Muscle layer of duodenum (tissue), 2 donors: ENCODE results near the gene SAP30BP.
A peak's percentile ranks its signal among the peaks of the same experiment; 100 is the strongest.

Experiments used
- H3K27ac ChIP-seq: one replicate; pipeline ENCODE4 v1.7.0; 2013; ENCODE audit warnings: mild to moderate bottlenecking, low read length
- H3K27me3 ChIP-seq: one replicate; pipeline ENCODE4 v1.7.0; 2013; ENCODE audit warnings: low read depth, mild to moderate bottlenecking, control low read depth, low read length
- H3K36me3 ChIP-seq, 2 donors: one replicate each; pipeline ENCODE4 v1.7.0; 2013; ENCODE audit warnings: low read length in 2 of 2, control low read depth in 1 of 2, mild to moderate bottlenecking in 1 of 2; ENCODE audit not compliant: insufficient read depth in 2 of 2, control insufficient read depth in 1 of 2
- H3K4me1 ChIP-seq, 2 donors: one replicate each; pipeline ENCODE4 v1.7.0; 2013; ENCODE audit warnings: low read length in 2 of 2, mild to moderate bottlenecking in 2 of 2, control low read depth in 1 of 2, moderate library complexity in 1 of 2; ENCODE audit not compliant: insufficient read depth in 2 of 2, control insufficient read depth in 1 of 2
- H3K4me3 ChIP-seq, 2 donors: one replicate each; pipeline ENCODE4 v1.7.0; 2013; ENCODE audit warnings: low read length in 2 of 2, low read depth in 1 of 2, mild to moderate bottlenecking in 1 of 2
- H3K9me3 ChIP-seq, 2 donors: one replicate each; pipeline ENCODE4 v1.7.0; 2013; ENCODE audit warnings: low read length in 2 of 2, control low read depth in 1 of 2, mild to moderate bottlenecking in 1 of 2; ENCODE audit not compliant: control insufficient read depth in 1 of 2
- donor health status: healthy.

SAP30BP gene

GRCh38 chr17:75626496-75627038 lies 40.6 kb upstream of the SAP30BP start:
- Histone ChIP-seq H3K27ac (no peak overlapping the region), H3K27me3 (no peaks in the 10 kb centered on the region), H3K4me3 (no peak overlapping the region), H3K4me1 (no peaks in the 10 kb centered on the region), H3K36me3 (peaks cover 14 to 47% of the 10 kb centered on the region in 2 donors), H3K9me3 (no peaks in the 10 kb centered on the region)

DNA sequence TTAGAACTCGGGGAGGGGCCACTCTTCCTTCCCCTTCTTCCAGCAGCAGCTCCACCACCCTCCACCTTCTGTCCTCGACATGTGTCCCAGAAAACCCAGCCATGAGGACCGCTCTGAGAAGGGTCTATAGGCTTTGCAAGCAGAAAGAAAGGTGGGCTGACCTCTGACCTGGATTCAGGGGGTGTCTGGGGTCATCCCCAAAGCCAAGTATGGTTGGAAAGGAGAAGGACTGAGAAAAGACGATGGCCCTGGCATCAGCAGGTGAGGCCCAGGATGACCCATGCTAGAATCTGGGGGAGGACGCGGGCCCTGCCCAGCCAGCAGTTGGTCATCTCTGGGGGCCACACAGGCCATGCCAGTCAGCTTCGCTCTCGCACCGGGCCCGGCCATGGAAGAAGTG lies 40.0 kb upstream of the SAP30BP start:
- Histone ChIP-seq H3K9me3 (no peaks in the 10 kb centered on the region), H3K27me3 (no peaks in the 10 kb centered on the region), H3K27ac (no peak overlapping the region), H3K36me3 (peaks cover 14 to 41% of the 10 kb centered on the region in 2 donors), H3K4me1 (no peaks in the 10 kb centered on the region), H3K4me3 (no peak overlapping the region)

- Histone ChIP-seq H3K27me3 (no peaks in the 10 kb centered on the region), H3K4me1 (peaks cover 4 to 10% of the 10 kb centered on the region in 2 donors), H3K9me3 (no peaks in the 10 kb centered on the region), H3K27ac (no peak overlapping the region), H3K36me3 (peaks cover 14 to 41% of the 10 kb centered on the region in 2 donors), H3K4me3 (no peak overlapping the region)
Observed at GRCh38 chr17:75628425-75628824, 38.7 kb upstream of the SAP30BP start.

DNA sequence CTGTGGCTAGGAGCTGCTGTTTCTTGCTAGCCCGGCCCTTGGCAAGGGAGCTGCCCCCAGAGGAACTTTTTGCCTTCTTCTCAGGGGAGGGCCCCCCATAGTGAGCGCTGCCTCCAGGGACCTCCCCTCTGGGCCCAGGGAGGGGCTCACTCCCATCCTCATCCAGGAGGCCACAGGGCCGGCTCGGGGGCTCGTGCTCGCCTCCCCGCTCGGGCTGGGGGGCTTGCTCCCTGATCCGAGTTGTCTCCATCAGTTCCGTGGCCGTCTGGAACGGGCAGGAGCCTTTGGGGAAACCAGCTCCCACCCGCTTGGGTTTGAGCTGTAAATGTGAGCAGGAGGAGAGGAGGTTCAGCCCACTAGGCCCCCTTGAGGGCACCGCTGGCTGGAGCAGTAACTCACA lies 38.0 kb upstream of the SAP30BP start:
- no peaks in the 10 kb centered on the region for H3K27me3 ChIP-seq
- H3K36me3 ChIP-seq, result peaks cover 14 to 37% of the 10 kb centered on the region in 2 donors
- H3K4me3 ChIP-seq, result no peak overlapping the region
- peaks cover 6 to 17% of the 10 kb centered on the region in 2 donors for H3K4me1 ChIP-seq
- H3K9me3 ChIP-seq, result no peaks in the 10 kb centered on the region
- H3K27ac ChIP-seq, result no peak overlapping the region

DNA sequence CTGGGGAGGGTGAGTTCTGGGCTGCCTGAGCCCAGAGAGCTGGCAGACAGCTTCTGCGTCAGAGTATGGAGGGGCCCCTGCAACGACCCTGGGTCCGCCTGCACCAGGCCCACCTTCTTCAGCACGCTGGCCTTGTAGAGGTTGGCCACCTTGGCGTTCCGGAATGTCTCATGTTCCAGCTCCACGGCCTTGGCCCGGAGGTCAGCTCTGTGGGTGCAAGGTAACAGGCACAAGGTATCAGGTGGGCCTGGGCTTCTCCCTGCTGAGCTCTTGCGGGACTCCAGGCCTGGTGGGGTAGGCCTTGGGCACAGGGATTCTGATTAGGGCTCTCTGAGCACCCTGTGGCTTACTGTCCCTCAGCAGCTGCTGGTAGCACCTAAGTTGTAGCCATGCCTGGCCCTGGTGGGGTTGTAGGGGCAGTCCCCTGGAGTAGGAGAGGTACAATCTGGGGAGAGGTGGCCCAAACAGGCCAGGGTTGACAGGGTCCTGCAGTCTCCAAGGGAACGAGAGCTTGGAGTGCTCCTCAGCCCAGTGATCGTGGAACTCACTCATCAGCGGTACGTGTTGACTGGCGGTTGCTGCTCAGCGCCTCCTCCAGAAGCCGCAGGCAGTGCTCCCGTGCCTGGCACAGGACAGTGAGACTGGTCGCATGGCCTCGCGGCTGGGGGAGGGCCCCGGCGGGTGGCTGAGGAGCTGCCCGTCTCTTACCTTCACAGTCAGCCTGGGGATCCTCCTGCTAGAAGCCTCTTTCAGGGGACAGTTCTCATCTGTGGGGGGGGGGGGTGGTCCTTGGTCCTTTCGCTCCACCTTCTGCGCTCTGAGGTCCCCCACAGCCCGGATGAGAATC lies 36.8 kb upstream of the SAP30BP start:
- no peak overlapping the region for H3K27ac ChIP-seq
- no peak overlapping the region for H3K4me3 ChIP-seq
- peaks cover 6 to 22% of the 10 kb centered on the region in 2 donors for H3K4me1 ChIP-seq
- H3K9me3 ChIP-seq, result no peaks in the 10 kb centered on the region
- peaks cover 9 to 26% of the 10 kb centered on the region in 2 donors for H3K36me3 ChIP-seq
- H3K27me3 ChIP-seq, result no peaks in the 10 kb centered on the region

DNA sequence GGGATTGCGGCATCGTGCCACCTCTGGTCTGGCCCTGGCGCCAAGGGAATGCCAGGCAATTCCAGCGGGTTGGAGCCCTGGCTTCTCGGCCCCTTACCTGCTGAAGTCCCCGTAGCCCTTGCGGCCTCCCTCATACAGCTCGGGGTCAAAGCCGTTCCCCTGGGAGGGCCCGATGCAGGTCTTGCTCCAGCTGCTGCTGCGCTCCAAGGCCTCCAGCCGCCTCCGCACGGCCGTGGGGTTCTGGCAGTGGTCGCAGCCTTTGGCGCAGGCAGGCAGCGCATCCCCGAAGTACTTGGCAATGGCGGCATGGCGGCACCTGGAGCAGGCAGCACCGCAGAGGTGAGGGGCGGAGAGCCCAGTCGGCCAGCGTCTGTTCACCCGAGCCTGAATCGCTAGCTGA lies 35.8 kb upstream of the SAP30BP start:
- no peaks in the 10 kb centered on the region for H3K27me3 ChIP-seq

GRCh38 chr17:75632428-75632827 lies 34.7 kb upstream of the SAP30BP start:
- H3K4me3 ChIP-seq, result no peak overlapping the region
- peaks cover under 1 to 5% of the 10 kb centered on the region in 2 donors for H3K36me3 ChIP-seq
- no peaks in the 10 kb centered on the region for H3K27me3 ChIP-seq
- H3K4me1 ChIP-seq, result peaks cover 6 to 33% of the 10 kb centered on the region in 2 donors
- no peak overlapping the region for H3K27ac ChIP-seq
- no peaks in the 10 kb centered on the region for H3K9me3 ChIP-seq

More for the DNA sequence above, 35.8 kb upstream of the SAP30BP start:
- H3K4me3 ChIP-seq, result no peak overlapping the region
- no peak overlapping the region for H3K27ac ChIP-seq
- peaks cover 6 to 15% of the 10 kb centered on the region in 2 donors for H3K36me3 ChIP-seq
- peaks cover 6 to 22% of the 10 kb centered on the region in 2 donors for H3K4me1 ChIP-seq
- no peaks in the 10 kb centered on the region for H3K9me3 ChIP-seq

- H3K36me3 ChIP-seq, result peaks cover 0 to 3% of the 10 kb centered on the region in 2 donors
- H3K4me3 ChIP-seq, result peak within 1 kb of the TSS; percentile 11 to 45
- H3K27ac ChIP-seq, result peak within 1 kb of the TSS; percentile 69
- H3K27me3 ChIP-seq, result no peaks in the 10 kb centered on the region
- H3K9me3 ChIP-seq, result no peaks in the 10 kb centered on the region
- peaks cover 6 to 35% of the 10 kb centered on the region in 2 donors for H3K4me1 ChIP-seq
Observed at GRCh38 chr17:75632863-75633485, 34.2 kb upstream of the SAP30BP start, which contains the start of gene SMIM5. TSS of gene SMIM5 (plus strand) at chr17:75633434. CDS start at chr17:75640202, 6,768 bp downstream.

DNA sequence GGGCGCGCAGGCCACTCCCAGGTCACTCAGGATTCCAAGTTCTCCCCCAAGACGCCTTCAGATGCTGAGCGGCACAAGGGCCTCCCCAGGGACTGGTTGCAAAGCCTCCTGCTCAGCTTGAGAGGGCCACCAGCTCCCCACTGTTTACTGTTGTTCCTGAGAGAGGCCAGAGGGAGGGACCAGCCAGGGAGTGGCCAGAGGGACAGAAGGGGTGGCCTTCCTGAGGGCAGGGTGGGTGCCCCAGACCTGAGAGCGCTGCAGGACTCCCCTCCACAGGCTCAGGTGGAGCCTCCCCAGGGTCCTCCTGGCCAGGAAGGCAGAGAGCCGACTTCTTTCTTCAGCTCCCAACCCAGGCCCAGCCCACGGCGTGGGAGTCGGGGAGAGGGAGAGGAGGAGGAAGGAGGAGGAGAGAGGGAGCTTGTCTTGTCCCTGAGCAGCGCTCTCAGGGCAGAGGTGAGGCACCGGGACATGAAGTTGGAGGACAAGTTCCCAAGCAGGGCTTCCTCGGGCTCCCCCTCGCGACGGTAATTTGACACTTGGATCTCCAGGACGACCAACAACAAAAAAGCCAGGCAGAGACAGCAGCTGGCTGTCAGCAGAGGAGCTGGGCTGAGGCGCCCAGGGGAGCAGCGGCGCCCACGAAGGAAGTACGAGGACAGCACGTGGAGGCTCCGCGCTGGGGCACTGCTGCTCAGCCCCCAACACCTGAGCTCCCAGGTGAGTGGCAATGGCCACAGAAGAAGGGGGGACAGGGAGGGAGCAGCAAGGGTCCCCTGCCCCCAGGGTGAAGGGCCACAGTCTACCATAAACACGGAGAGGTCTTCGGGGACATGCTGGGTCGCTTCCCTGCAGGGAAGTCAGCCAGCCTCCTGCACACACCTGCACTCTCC lies 33.4 kb upstream of the SAP30BP start:
- Histone ChIP-seq H3K27me3 (no peaks in the 10 kb centered on the region), H3K9me3 (no peaks in the 10 kb centered on the region), H3K4me1 (peaks cover 6 to 35% of the 10 kb centered on the region in 2 donors), H3K36me3 (peaks cover 0 to 7% of the 10 kb centered on the region in 2 donors), H3K4me3 (peak overlapping the region; percentile 11 to 45), H3K27ac (peak overlapping the region; percentile 69)

DNA sequence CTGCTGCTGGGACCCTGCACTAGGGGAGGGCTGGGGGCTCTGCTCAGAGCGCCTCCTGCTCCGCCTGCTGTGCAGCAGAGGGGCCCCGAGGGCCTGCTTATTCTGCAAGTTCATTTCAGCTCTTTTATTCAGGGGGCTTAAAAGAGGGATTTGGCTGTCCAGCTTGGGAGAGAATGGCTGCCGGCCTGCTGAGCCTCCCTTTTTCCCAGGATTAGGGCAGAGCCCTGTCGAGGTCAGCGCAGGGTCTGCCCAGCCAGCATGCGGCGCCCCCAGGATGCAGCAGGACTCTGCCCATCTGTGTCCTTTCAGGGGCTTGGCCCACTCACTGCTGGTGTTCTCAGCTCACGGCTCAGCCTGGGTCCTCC lies 32.8 kb upstream of the SAP30BP start:
- H3K27me3 ChIP-seq, result no peaks in the 10 kb centered on the region
- no peak overlapping the region for H3K27ac ChIP-seq
- peaks cover 0 to 7% of the 10 kb centered on the region in 2 donors for H3K36me3 ChIP-seq
- no peaks in the 10 kb centered on the region for H3K9me3 ChIP-seq
- H3K4me1 ChIP-seq, result peaks cover 6 to 35% of the 10 kb centered on the region in 2 donors
- H3K4me3 ChIP-seq, result peak overlapping the region in 1 of 2 donors; percentile 45
